HG03039 (cell line): ENCODE data around the gene ALKBH4.

ENCODE experiments used
- ATAC-seq: cut with Tn5 transposase; IDR thresholded peaks from one replicate; pipeline ENCODE4 v1.9.1; 2021; ENCODE audit warnings: mild to moderate bottlenecking, moderate library complexity; ENCODE audit not compliant: unreplicated experiment

Gene ALKBH4

GRCh38 chr7:102429141-102429899 is 35.3 kb downstream of the ALKBH4 start:
- no peak for ATAC-seq

- no peak for ATAC-seq
Observed at GRCh38 chr7:102427019-102427405, 37.7 kb downstream of the ALKBH4 start.

- peak; percentile 50 for ATAC-seq
Observed at GRCh38 chr7:102426268-102427018, 38.2 kb downstream of the ALKBH4 start.

- peak; percentile 43 for ATAC-seq
Observed at GRCh38 chr7:102425639-102426267, 38.9 kb downstream of the ALKBH4 start.

- no peak for ATAC-seq
Observed at GRCh38 chr7:102424787-102425218, 39.9 kb downstream of the ALKBH4 start.

GRCh38 chr7:102424129-102424551 is 40.5 kb downstream of the ALKBH4 start:
- ATAC-seq: no peak

GRCh38 chr7:102421706-102422240 is 42.9 kb downstream of the ALKBH4 start:
- ATAC-seq: no peak

- no peak for ATAC-seq
Observed at GRCh38 chr7:102418592-102418991, 46.1 kb downstream of the ALKBH4 start.

- no peak for ATAC-seq
Observed at GRCh38 chr7:102417105-102417504, 47.6 kb downstream of the ALKBH4 start.

- no peak for ATAC-seq
Observed at GRCh38 chr7:102416406-102416805, 48.3 kb downstream of the ALKBH4 start.

- ATAC-seq: no peak
Observed at GRCh38 chr7:102415685-102416225, 48.9 kb downstream of the ALKBH4 start.

- no peak for ATAC-seq
Observed at GRCh38 chr7:102413611-102414010, 51.1 kb downstream of the ALKBH4 start.

- no peak for ATAC-seq
Observed at GRCh38 chr7:102413091-102413490, 51.6 kb downstream of the ALKBH4 start.

GRCh38 chr7:102412548-102412947 is 52.1 kb downstream of the ALKBH4 start:
- ATAC-seq: no peak

- no peak for ATAC-seq
Observed at GRCh38 chr7:102410918-102411317, 53.7 kb downstream of the ALKBH4 start.

- ATAC-seq: no peak
Observed at GRCh38 chr7:102410123-102410522, 54.5 kb downstream of the ALKBH4 start.

- ATAC-seq: no peak
Observed at GRCh38 chr7:102409340-102409739, 55.3 kb downstream of the ALKBH4 start.

- ATAC-seq: peak; percentile 41
Observed at GRCh38 chr7:102408530-102408929, 56.1 kb downstream of the ALKBH4 start.

GRCh38 chr7:102407910-102408309 is 56.8 kb downstream of the ALKBH4 start:
- ATAC-seq: no peak
